GM18507 (cell line): Measurements from ENCODE around the gene DSCAM.

Experiments used
- DNase-seq: peaks from one replicate; pipeline ENCODE4 v3.0.0; 2011; ENCODE audit warnings: low read depth; ENCODE audit not compliant: insufficient read length; ENCODE audit errors: extremely low spot score
- FAIRE-seq: peaks from 2 replicates; lab custom pipeline; 2011; peaks lifted over from hg19 to GRCh38; lab: Jason Lieb, UNC

The DSCAM gene

DNA sequence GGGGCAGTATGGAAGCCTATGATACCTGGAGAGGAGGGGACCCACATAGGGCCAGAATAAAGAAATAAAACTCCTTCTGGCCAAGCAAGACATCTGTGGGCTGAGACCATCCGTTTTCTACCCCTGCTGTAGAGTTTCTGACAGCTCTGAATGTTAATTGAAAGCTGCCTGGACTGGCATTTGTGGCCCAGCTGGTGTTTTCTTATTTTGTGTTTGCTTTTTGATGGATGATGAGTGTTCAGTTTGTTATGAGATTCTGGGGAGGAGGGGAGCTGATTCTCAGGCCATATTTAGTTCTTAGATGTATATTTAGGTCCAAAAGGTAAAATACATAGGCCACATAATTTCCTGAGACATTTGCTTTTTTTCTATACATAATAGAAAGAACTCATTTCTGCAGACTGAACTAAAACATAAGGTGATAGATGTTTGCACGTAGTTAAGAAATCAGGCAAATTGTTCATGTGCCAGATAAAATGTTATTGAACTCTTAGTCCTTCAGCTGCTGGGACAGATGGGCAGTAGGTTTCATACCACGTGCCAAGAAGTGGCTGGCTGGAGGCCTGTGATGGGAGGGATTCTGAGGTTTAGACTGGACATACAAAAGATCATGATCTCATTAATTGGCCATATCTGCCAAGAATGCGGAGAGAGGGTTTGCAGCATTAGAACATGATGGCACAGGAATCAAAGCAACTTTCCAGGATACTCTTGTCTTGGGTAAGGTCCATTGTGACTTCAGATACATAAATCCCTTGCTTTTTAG, 54.1 kb downstream of the DSCAM start:
- FAIRE-seq (no peak), DNase-seq (no peak)

DNA sequence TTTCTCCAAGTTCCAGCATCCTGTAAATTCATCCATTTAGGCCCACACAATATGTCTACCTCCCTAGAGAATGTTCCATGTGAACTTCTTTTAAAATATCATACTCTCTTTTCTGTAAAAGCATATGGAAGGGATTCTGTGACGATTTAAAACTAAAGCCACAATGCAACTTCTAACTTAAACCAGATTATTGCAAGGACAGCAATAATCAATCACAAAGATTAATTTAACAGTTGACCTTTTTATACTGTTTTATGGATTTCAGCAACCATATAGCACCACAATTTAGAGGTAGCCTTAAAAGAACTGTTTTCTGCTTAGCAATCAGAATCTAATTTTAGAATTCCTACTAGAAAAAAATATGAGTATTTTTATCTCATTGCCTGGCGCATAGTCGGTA, 58.3 kb downstream of the DSCAM start:
- no peak for FAIRE-seq

DNA sequence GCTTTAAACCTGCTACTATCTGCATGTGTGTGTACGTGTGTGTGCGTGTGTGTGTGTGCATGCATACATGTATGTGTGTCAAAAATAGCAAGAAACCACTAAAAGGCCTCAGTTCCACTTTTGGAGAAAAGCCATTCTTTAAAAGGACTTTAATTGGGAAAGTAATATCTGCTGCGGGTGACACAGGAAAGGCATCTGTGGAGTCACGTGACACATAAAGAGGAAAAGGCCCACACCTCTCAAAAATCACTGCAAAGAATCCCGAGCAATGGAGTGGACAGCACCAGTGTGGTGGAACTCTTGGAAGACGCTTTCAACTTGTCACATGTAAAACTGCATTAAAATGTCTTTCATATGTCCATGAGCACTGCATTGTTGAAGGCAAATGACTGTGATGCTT, 63.6 kb downstream of the DSCAM start:
- DNase-seq = no peak
- no peak for FAIRE-seq

More for the DNA sequence above, 58.3 kb downstream of the DSCAM start:
- DNase-seq = no peak

DNA sequence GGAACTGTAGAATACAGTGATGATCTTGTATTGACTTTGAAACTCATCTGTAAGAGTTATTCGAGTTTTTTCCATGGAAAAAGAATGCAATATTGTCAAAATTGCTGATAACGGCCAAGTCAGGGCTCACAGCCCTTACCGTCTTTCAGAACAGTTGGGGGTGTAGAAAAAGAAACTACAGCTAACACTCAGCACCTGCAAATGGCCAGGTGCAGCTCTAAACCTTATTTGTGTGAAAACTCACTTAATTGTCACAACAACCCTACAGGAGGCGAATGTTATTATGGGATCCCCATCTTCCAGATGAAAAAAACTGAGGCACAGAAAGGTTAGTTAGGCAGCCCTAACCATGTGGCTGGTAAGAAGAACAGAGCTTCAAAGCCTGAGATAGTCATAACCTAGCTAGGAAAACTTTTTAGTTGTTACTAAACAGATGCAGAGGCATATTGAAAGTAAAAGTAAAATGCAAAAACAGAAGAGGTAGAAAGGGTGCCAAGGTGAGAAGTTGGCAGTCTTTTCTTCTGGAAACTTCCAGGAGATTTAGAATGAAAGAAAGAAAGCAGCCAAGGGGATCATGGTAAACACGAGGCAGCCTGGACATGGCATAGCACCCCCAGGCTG, 76.4 kb downstream of the DSCAM start:
- FAIRE-seq = no peak
- DNase-seq = no peak

DNA sequence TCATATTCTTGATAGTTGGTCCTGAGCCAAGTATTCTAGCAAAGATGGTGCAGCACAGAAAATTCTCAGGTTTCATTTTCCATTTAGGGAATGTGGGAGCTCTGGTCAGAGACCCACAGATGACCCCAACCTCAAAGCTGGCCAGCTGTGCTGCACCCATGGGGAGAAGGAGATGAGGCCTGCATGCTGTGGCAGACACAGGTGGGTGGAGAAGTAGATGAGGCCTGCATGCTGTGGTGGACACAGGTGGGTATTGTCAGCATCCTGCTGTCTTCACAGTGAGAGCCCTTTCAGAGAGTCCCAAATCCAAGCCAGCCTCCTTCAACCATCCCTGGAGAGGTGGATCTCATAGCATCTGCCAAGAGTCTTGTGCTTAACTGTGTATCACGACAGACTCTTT, 77.7 kb downstream of the DSCAM start:
- FAIRE-seq (no peak), DNase-seq (no peak)

DNA sequence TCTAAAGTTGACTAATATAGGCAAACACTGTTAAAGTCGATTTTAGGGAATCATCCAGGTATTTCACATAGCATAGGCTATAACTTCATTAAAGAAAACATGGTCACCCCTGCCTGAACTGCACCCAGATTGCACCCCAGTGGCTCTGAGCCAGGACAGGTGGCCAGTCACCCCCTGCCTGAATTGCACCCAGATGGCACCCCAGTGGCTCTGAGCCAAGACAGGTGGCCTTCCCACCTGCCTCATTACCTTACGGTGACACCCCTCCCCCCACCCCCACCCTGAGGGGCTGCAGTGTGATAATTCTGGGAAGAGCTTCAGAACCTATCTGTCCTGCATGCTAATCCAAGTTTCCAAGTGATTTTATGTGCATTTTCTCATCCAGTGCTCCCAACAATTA, 78.9 kb downstream of the DSCAM start:
- no peak for DNase-seq
- FAIRE-seq = no peak

DNA sequence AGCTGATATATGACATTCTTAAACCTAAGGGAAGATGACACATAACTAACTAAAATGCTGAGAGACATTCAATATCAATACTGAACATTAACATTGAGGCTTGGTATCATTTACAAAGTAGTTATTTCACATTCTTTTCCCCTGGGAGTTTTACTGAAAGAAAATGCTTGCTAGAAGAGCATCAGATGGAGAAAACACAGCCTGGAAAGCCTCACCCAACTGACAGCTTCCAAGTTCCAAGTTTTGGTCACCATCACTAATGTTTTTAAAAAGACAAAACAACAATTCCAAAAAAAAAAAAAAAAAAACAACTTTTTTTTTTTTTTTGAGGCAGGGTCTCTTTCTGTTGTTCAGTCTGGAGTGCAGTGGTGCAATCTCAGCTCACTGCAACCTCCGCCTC, 80.6 kb downstream of the DSCAM start:
- FAIRE-seq (no peak), DNase-seq (no peak)

DNA sequence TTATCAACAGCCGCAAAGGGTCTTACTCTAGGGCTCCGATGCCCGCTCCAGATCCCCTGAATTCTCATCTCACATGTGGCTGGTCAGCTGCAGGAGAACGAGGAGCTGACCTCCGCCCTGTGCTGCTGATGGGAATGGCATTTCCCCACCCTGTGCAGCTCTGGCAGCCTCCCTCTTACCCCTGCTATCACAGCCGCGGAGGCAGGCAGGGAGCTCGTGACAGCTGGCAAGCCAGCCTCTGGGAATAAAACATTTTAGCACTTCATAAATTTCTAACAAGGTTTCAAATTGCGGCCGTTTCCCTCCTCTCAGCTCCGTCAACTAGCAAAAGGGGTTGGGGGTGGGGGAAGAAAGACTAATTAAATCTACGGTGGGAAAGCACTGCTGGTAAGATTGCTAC, 81.1 kb downstream of the DSCAM start:
- DNase-seq (no peak), FAIRE-seq (no peak)

DNA sequence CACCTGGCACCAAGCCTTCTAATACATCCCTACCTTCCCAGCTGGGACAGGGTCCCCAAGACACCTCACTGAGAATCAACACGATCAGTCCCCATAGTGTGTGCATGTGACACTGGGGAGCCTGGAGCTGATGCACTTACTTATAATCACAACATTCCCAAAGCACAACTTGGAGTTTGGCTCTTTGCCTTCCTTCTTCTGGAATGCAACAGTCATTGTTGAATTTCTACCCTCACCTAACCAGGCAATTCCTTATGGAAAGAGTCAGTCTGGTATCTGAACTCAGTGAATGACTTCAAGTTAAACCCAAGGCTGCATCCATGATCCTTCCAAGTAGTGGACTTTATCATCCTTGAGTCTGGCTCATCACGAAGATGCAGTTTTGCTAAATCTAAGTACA, 86.1 kb downstream of the DSCAM start:
- FAIRE-seq (no peak), DNase-seq (no peak)

DNA sequence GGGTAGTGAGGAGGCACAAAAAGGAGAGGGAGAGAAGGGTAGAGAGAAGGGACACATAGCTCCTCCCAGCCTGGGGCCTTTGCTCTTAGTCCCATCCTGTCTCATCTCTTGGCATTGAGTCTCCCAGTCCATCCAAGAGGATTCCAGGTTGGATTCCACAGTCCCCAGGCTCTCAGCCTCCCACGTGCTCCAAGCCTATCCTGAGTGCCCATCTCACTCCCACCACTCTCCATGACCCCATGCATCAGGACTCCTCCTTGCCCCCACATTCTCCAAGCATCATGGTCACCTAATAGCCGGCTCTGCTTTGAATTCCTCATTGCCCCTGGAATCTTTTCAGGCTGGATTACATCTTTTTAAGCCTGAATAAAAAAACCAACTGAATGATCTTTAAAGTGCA, 87.9 kb downstream of the DSCAM start:
- DNase-seq (no peak), FAIRE-seq (no peak)

DNA sequence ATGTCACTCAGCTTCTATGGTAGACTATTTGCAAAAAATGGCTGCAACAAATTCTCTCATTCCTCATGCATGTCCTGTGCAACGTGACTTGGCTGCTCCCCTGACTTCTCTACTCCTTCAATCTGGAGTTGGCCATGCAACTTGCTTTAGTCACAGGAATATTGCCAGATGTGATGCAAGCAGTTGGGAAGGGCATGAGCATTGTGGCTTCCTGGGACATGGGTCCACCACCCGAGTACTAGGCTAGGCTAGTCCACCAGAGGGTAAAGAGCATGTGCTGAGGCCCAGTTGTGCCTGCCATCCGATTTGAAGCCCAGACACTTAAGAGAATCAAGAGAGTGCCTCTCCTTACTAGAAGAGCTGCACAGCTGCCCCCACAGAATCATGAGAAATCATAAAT, 89.6 kb downstream of the DSCAM start:
- DNase-seq = no peak
- FAIRE-seq = no peak

DNA sequence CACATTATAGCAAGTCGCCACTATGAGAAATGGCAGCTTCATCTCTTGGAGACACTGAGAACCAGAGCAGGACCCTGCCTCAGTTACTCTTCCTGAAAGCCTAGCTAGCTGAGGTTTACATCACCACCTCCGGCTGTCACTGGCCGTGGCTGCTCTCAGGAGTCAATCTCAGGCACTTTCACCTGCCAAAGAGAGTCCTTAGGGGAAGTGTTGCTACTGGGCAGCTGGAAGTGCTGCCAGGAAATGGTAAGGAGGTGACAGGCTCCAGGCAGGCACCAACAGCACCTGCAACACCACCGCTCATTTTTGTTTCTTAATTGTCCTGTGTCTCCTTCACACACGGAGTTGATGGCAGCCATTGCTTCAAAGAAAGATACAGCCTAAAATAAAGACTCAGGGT, 92.5 kb downstream of the DSCAM start:
- DNase-seq (no peak), FAIRE-seq (no peak)

DNA sequence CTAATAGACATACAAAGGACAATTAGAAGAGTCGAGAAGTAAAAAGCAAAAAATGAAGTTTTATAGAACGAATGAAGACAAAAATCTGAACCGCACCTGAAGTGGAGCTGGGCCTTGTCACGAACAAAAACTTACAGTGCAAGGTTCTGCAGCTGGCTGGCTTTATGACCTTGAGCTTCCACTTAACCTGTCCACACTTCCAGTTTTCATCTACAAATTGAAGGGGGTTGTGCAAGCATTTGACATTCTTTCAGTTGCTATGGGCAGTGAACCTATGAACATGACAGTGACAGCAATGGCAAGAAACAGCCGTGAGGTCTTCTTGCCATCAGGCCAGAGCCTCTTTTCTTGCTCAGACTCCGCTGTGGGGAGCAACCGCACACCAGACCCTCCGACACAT, 93.2 kb downstream of the DSCAM start:
- DNase-seq (no peak), FAIRE-seq (no peak)

DNA sequence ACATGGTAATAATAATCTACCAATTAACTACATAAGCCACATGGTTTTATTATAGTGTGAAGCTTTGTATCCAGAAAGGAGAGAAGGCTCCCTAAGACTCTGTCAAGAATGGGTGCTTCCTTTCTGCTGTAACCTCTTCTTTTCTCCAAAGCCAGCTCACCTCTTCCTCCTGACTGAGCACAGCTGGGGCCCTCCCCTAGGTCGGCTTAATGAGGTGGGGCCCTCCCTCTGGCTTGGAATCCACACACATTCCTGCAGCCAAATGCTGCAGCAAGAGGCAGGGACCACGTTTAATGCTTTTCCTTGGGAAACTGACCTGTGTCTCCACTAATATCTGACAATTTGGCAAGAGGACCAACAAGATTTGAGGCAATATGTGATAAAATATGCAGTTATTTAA, 94.8 kb downstream of the DSCAM start:
- DNase-seq (no peak), FAIRE-seq (no peak)

DNA sequence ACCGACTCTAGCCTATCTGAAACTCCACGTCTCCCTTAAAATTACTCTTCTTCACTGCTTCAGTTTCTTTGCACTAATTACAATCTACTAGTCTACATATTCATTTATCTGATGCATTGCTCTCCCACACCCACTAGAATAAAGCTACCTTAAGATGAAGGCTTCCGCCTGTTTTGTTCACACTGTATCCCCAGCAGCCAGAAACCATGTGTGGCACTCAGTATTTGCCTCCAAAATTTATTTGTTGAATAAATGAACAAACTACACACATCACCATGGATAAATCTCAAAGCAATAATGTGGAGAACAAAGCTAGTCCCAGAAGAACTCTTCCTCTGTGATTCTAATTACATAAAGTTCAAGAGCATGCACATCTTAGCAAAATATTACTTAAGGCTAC, 95.7 kb downstream of the DSCAM start:
- FAIRE-seq (no peak), DNase-seq (no peak)

DNA sequence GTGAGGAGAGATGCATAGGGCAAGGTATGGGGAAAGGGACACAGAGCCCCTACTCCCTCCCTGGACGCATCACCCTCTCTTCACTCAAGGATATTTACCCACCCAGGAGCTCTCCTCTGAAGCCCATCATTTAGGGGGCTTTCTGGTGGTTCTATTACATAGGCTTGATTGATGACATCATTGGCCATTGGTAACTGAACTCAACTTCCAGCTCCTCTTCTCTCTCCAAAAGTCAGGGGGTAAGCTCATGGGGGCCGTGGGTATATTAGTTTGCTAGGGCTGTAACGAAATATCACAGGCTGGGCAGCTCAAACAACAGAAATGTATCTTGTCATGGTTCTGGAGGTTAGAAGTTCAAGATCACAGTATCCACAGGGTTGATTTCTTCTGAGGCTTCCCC, 110.8 kb downstream of the DSCAM start:
- DNase-seq (no peak), FAIRE-seq (no peak)

DNA sequence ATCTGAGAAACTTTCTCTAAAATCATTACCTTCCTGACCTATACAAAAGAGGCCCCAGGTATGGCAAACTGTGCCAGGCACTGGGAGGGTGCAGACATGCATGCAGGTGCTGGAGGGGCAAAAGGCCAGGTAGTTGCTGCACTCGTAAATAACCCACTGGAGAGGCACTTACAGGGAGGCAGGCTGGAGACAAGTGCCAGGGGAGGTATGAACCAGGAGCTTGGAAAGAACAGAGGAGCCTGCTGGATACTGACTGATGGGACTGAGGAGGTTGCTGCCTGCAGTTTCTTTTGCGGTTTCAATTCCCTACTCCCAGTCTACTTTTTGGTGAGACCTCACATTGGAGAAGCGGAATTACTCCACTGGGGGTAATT, 113.9 kb downstream of the DSCAM start:
- DNase-seq (no peak), FAIRE-seq (no peak)

DNA sequence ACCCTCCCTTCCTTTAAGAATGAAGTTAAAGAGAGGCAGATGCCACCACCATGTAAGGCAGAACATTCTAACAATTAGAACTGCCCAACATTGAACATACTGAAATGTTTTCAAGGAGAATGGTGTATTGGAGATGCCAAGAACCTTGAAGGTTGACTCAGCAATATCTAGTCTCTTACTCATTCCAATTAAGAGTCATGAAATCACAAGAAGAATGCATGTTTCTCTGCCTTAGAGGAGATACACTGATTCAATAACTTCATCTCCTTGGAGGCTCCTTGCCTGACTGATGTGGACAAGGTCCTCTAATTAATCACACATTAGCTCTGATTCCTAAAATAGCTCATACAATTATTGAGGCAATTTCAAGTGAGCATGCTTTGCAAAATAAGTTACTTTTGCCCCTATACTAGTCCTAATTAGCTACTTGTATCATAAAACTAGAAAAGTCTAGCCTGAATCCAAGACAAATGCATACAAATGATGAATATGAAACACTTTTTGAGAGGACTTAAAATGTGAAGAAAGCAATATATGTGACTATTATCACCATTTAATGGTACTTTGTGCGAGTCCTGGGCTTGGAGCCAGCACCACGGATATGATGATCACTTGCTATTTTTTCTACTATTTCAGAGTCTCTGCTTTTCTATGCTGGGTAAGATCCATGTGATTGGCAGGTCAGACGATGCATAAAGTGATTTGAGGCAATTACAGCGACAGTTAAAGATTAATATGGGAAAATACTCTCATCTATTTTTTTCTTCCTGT, 114.5 kb downstream of the DSCAM start:
- DNase-seq = no peak
- FAIRE-seq = no peak

DNA sequence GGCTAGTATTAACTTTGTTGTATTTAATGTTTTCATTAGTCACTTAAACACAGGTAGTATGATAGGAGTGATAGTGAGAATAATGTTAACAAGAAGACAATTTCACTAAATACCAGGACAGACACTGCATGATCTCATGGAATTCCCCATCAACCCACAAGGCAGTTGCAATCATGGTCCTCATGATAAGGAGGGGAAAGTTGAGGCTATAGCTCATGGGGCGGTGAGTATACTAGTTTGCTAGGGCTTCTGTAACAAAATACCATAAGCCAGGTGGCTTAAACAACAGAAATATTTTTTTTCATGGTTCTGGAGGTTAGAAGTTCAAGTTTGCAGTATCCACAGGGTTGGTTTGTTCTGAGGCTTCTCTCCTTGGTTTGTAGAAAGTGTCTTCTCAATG, 115.8 kb downstream of the DSCAM start:
- DNase-seq (no peak), FAIRE-seq (no peak)

DNA sequence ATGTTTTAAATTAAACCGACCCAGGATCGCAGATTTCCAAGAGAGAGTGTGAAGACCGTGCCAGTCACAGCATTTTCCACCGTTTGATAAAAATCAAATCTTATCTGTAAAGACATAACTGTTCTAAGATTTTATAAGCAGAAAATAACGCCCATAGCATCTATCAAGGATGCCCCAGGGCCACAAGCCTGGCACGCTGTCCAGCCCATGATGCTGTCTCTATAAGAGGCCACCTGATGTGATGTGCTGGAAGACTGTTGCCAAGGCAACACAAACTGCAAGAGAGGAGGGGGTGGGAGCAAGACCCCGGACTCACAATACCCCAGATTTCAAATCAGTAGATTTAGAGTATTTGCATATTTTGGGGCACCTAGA, 116.5 kb downstream of the DSCAM start:
- no peak for DNase-seq
- no peak for FAIRE-seq
